Measurements from ENCODE around the gene MCC.

- no peak for TF ChIP-seq CTCF (IDR thresholded peaks at IDR 0.05 in 4 of 5, conservative IDR thresholded peaks at IDR 0.05 in 1 of 5)
- TF ChIP-seq POLR2A (IDR thresholded peaks at IDR 0.05), result no peak
Observed at GRCh38 chr5:113017881-113018635, 470.2 kb downstream of the MCC start.
